GM21717 (cell line): ENCODE results near the gene ZMYND19.
"Not testable (repeated sequence)": the region's sequence is repeated elsewhere in the genome, so short reads cannot be mapped to it uniquely, and the experiment has no call there.

ENCODE experiments used
- ATAC-seq: cut with Tn5 transposase; IDR thresholded peaks from one replicate; pipeline ENCODE4 v1.9.1; 2021; ENCODE audit warnings: mild to moderate bottlenecking, moderate library complexity; ENCODE audit not compliant: unreplicated experiment

The ZMYND19 gene

DNA sequence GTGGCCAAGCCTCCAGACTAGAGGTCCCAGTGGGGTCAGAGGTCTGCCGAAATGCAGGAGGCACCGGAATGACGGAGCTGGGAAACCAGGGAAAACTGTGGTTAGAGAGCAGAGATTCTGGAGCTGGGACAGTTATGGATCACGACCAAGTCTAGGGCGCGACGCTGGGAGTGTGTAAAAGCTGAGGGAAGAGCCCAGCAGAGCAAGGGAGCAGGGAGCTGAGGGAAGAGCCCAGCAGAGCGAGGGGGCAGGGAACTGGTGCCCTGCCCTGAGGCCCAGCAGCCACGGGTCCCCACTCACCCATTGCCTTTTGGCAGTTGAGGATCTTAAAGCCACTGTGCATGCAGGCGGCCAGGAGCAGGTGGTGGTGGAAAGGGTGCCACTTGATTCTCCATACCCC lies 26.2 kb downstream of the ZMYND19 start:
- ATAC-seq = no peak

DNA sequence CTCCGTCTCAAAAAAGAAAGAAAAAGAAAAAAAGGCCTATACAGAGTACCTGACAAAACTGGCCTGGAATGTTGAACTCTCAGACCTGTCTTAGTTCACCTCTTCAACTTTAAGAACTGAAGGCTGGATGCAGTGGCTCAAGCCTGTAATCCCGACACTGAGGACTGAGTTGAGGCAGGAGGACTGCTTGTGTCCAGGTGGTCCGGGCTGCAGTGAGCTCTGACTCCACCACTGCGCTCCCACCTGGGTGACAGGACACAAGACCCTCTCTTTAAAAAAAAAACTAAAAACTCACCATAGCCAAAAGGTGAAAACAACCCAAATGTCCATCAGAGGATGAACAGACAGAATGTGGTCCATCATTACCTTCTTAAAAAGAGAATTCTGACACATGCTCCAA lies 32.2 kb downstream of the ZMYND19 start:
- no peak for ATAC-seq

DNA sequence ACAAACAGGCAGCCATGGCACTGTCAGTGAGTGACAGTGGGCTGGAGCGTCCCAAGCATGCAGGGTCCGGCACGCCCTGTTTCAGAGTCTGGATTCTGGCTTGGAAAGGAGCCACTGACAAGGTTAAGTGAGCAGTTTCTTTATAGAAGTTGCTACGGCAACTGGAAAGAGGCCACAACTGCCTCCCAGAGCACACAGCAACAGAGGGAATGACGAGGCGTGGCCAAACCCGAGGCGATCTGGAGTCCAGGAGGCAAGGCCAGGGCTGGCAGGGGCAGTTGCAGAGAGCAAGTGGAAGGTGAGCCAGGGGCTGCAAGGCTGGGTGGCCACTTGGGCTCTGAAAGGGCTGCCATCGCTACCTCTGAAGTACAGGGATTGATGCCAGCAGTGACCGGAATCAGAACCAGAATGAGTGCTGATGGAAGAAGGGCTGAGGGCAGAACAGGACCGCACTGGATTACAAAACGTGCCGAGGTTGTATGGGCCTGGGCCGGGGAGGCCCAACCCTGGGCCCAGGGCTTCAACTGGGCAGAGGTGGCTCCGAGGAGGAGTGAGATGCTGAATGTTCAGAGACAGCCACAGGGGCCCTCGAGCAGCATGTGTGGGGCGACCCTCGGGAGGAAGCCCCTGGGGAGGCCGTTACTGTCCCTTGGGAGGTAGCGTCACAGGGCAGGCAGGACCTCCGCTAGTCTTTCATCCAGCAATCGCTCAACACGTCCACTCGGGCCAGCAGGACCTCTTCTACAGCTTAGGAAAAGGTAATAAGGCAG lies 34.1 kb downstream of the ZMYND19 start:
- ATAC-seq = no peak

DNA sequence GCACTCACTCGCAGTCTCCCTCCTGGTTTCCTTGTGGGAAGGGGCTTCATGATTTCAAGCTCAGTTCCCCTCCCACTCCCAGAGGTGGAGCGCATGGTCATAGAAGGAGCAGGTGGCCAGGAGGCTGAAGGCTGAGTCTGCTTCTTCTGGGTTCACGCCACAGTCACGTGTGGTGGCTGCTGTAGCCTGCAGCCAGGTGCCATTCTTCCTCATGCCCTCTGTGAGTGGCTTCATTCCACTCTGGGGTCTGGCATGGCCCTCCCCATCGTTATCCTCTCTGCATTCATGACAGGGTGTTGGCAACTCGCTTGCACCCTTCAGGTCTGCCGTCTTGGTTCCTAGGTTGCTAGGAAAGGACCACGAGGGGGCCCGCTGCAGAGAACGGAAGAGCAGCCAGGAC lies 35.1 kb downstream of the ZMYND19 start:
- ATAC-seq = no peak

DNA sequence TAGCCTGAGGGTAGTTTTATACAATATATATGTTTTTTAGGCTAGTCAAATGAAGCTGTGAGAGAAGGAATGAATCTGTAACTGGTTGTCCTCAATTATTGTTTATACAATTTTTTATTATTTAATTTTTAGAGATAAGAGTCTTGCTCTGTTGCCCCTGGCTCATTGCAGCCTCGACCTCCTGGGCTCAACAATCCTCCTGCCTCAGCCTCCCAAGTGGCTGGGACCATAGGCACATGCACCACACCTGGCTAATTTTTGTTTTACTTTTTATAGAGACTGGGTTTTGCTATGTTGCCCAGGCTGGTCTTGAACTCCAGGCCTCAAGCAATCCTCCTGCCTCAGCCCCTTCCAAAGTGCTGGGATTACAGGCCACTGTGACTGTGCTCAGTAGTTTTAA lies 36.0 kb downstream of the ZMYND19 start:
- ATAC-seq = no peak

DNA sequence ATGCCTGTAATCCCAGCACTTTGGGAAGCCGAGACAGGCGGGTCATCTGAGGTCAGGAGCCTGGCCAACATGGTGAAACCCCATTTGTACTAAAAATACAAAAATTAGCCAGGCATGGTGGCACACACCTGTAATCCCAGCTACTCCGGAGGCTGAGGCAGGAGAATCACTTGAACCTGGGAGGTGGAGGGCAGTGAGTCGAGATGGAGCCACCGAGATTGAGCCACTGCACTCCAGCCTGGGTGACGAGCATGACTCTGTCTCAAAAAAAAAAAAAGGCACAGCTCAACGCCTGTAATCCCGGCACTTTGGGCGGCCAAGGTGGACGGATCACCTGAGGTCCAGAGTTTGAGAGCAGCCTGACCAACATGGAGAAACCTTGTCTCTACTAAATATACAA lies 36.7 kb downstream of the ZMYND19 start:
- ATAC-seq = not testable (repeated sequence)

DNA sequence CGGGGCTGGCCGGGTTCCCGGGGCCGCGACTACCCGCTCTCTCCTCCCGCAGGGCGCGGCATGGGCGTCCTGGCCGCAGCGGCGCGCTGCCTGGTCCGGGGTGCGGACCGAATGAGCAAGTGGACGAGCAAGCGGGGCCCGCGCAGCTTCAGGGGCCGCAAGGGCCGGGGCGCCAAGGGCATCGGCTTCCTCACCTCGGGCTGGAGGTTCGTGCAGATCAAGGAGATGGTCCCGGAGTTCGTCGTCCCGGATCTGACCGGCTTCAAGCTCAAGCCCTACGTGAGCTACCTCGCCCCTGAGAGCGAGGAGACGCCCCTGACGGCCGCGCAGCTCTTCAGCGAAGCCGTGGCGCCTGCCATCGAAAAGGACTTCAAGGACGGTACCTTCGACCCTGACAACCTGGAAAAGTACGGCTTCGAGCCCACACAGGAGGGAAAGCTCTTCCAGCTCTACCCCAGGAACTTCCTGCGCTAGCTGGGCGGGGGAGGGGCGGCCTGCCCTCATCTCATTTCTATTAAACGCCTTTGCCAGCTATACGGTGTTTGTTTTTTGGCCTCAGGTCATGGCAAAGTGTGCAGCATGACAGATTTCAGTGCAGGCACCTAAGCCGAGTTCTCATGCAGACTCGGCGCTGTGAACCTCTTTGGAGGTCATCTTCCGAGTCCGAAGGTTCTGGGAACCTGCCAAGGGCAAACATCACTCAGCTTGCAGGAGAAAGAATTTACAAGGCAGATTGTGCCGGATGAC lies 38.1 kb downstream of the ZMYND19 start:
- ATAC-seq = peak; percentile 27

DNA sequence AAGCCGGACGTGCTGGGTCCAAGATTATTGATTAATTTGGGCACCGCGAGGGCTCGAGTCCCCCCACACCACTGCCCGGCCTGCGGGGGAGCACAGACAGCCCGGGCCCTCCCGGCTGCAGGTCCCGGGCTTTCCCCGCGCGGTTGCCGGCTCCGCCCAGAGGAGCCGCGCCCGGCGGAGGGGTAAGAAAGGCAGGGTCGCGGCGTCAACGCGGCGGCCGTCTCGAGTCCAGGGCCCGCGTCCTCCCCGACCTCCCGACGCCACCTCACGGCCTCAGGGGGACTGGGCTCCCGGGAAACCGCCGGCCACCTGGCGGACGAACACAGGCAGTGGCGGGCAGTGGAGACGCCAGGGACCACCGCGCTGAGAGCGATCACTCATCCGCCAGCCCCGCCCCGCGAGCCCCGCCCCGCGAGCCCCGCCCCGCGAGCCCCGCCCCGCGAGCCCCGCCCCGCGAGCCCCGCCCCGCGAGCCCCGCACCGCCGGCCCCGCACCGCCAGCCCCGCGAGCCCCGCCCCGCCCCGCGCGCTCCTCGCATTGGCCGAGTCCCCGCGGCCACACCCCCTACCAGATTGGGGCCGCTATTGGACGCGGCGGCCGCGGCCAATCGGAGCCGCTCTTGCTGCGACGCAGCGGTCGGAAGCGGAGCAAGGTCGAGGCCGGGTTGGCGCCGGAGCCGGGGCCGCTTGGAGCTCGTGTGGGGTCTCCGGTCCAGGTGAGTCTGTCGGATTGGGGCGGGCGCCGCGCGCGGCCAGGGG lies 38.9 kb downstream of the ZMYND19 start, which contains the start of gene MRPL41:
Gene MRPL41, plus strand, starts transcription at position 616 of the 758 bp plus-strand sequence. CDS start 203 bp downstream, outside the sequence.
- peak; percentile 78 for ATAC-seq

DNA sequence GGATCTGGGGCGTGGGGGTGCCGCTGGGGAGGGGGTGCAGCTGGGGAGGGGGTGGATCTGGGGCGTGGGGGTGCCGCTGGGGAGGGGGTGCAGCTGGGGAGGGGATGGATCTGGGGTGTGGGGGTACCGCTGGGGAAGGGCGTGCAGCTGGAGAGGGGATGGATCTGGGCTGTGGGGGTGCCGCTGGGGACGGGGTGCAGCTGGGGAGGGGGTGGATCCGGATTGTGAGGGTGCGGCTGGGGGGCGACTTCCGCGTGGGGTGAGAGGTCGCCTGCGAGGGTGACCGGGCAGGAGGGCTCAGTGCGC lies 39.4 kb downstream of the ZMYND19 start:
- not testable (repeated sequence) for ATAC-seq

DNA sequence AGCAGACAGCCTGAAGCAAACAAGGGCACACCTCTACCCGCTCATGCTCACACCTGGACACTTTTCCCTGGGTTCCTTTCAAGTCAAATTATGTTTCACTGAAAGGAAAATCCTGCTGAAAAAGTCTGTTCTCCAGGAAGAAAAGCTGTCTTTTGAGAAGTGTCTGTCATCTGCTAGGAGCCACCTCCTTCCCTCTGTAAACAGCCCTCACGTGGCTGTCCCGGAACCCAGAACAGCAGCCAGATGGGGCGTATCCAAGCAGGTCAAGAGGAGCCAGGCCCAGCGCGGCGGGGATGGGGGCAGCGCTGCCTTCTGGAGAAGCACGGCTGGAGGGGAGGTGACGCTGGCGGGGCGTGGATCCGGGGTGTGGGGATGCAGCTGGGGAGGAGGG lies 40.1 kb downstream of the ZMYND19 start, which contains the start of gene PNPLA7:
Gene PNPLA7, minus strand, starts transcription at position 172 of the 391 bp plus-strand sequence. CDS start 205 bp downstream, outside the sequence.
- ATAC-seq = no peak

DNA sequence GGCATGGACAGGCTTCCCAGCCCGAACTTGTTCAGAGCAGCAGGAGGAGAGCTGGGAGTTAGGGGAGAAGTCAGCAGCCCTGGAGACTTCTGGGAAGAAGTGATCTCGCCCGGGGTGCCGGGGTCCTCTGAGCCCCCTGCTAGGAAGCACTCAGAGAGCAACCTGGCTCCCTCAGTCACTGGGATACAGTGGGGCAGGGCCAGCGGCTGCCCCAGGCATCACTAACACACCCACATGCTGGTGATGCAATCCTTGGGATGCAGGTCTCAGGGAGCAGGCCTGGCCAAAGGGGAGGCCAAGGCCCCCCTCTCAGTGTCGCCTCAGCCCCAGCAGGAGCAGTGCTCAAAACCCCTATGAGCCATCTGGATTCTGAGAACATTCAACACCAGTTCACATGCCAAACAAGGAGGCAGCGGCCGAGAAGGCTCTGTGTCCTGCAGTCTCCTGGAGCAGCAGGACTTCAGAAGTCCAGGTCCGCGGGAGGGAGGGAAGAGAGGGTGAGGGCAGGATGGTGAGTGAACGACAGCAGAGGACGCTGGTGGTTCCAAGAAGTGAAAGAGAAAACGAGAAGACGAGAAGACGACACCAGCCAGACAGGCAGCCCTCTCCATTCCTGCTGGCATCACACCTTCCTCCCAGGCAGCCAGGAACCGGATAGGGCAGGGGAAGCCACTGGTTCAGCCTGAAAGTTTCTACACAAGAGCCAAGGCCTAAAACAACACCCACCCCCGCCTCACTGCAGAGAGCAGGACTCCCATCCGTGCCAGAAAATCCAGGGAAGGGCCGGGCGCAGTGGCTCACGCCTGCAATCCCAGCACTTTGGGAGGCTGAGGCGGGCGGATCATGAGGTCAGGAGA lies 42.4 kb downstream of the ZMYND19 start:
- no peak for ATAC-seq

DNA sequence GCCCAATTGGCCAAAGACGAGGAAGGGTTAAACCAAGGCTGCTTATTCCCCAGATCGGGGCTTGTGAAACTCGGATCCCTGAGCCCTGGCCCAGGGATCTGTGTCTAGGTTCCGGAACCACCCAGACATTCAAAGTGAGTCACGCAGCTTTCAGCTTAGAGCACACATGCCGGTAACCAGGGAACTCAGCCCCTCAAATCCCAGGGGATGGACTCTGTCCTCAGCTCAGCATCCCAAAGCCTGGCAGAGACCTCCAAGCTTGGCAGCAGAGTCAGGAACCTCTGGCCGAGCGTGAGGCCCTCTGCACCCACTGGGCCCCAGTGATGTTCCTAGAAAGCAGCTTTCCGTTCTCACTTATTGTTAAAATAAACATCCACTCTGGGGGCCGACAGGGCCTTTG lies 45.2 kb downstream of the ZMYND19 start:
- no peak for ATAC-seq

DNA sequence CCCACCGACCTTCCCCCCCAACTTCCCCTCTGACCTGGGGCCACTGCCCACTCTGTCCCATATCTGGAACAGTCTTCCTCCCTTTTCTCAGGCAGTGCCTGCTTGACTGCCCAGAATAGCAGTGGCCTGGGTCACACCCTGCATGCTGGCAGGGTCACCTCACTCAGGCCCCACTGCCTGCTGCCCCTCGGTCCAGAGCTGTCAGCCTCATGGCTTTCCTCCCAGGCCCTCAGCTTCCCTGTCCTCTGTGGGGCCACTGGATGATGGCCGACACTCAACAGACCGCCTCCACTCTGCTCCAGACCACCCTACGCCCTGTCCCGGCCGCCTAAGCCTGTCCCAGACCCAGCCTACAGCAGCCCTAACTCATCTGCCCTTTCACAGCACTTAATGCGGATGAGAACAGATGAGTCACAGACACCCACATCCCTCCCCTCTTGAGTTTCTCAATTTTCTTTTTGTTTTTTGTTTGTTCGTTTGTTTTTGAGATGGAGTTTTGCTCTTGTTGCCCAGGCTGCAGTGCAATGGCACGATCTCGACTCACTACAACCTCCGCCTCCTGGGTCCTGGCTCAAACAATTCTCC lies 46.0 kb downstream of the ZMYND19 start:
- ATAC-seq = no peak

DNA sequence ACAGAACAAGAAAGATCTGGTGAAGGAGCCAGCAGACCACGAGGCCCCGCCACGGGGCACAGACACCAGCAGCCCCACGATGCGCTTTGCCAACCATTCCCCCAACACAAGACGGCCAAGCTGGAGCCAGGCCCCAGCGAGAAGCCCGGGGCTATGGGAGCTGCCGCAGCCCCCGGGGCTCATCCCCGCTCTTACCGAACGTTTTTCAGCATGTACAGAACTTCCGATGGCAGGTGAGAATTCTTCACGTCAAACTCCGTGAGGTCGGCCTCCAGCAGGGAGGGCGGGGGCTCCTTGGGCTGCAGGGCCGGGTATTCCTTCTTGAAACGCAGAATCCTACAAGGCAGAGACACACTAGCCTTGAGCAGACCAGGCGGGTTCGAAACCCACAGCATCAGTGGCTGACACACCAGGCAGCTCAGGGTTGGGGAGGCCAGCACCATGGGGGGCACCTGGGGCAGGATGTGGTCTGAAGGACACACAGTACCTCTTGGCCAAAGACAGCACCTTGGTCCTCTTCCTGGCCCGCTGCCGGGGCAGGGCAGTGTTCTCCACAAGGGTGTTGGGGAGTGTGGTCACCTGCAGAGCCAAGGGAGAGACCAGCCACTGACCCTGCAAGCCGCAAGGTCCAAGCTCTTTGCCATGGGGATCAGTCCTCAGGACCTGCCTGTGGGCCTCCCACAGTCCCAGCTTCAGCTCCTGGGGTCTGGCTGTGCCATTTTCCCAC lies 46.9 kb downstream of the ZMYND19 start:
- no peak for ATAC-seq

DNA sequence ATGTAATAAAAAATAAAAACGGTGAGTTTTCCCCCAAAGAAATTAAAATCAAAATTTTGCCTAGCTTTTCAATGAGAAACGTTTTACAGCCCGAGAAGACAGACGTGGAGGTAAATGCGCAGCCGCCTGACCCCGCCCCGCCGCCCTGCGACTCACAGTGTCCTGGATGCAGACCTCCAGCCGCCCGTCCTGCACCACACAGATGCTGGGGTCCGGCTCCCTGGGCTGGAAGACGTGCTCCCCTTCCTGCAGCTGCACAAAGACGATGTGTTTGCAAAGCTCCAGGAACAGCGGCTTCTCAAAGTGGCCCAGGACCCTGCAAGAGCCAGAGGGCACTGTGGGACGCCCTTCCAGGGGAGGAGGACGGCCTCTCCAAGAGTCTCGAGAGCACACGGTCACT lies 47.8 kb downstream of the ZMYND19 start:
- ATAC-seq = no peak

DNA sequence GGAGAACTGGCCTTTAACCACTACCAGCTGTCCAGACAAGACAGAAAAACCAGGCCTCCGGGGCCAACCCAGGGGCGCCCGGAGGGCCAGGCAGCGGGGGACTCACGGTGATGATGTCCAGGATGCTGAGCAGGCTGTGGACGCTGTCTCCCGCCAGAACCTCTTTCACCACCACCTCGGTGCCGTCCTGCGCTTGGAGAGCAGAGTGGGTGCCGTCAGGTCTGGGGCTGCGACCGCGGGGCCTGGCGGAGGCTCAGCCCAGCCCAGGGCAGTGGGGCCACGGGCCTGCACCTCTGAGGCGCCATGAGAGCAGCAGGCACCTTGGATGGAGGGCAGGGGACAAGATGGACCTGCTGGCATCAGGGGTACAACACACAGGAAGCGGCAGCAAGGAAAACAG lies 49.8 kb downstream of the ZMYND19 start:
- ATAC-seq = no peak

DNA sequence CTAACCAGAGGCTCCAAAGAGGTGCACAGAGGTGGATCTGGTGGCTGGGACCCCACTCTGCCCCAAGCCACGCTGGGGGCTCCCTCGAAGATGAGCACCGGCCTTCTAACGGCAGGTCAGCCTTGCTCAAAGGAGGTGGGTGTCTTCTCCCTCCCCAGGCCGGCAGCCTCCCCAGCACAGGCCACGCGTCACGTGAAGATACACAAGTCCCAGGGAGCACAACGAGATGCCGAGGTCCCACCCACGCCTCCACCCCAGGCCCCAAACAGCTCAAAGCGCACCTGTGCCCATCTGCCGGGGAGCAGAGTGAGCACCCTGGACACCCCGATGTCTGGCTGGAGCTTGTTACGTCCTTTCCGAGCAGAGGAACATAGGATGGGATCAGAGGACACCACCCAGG lies 52.3 kb downstream of the ZMYND19 start:
- no peak for ATAC-seq

DNA sequence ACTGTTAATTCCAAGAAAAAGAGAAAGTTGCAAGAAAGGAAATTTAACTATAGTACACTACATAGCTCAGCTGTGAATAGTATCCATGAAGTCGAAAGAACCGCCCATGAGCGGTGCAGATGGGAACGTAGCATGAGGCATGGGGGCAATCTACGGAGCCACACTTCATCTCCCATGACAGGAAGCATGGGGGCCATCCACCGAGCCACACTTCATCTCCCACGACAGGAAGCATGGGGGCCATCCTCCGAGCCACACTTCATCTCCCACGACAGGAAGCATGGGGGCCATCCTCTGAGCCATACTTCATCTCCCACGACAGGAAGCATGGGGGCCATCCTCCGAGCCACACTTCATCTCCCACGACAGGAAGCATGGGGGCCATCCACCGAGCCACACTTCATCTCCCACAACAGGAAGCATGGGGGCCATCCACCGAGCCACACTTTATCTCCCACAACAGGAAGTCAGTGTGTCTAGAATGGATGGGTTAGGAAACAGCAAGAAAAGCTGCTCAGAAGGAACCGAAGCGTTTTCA lies 53.6 kb downstream of the ZMYND19 start:
- ATAC-seq = not testable (repeated sequence)

DNA sequence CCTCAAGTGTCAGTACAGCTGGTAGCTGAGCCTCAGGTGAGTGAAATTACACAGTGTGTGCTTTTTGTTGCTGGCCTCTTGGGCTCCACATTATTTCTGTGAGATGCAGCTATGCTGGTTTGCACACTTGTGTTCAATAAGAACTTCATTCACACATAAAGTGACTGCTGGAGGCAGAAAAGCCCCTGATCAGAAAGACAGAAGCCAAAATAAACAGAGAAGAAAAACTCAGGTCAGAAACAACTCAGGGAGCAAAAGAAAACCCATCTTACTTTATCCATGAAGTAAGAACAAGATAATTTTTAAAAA lies 55.2 kb downstream of the ZMYND19 start:
- ATAC-seq = no peak
